ENCODE results near the gene CALML5.

Gene CALML5

GRCh38 chr10:5499493-5500140 lies at the start of gene CALML5:
Gene CALML5 (minus strand): TSS chr10:5499570. CDS start chr10:5499438, 132 bp downstream.
- Histone ChIP-seq H3K27ac (ENCODE audit: low read length) (no peak within 1 kb of the TSS), H3K27me3 (ENCODE audit: low read depth, low read length) (peaks cover 19% of the 10 kb centered on the region), H3K4me1 (ENCODE audit: low read length) (no peaks in the 10 kb centered on the region), H4K20me1 (ENCODE audit: insufficient read depth, low read length) (no peaks in the 10 kb centered on the region), H3K4me2 (ENCODE audit: low read length) (no peak within 1 kb of the TSS), H3K36me3 (replicated peaks; ENCODE audit: low read depth, low read length) (no peaks in the 10 kb centered on the region), H3K9me3 (ENCODE audit: insufficient read depth, low read length) (no peaks in the 10 kb centered on the region), H3K9ac (ENCODE audit: low read length) (no peak within 1 kb of the TSS), H3K79me2 (ENCODE audit: low read length) (no peaks in the 10 kb centered on the region), H3K4me3 (ENCODE audit: low read length) (no peak within 1 kb of the TSS), H2AFZ (ENCODE audit: low read depth, low read length) (no peak within 1 kb of the TSS)
- TF ChIP-seq EZH2phosphoT487 (IDR thresholded peaks at IDR 0.05; ENCODE audit: low read depth) = no peak
- TF ChIP-seq CTCF (IDR thresholded peaks at IDR 0.05; ENCODE audit: low read depth, low read length) = no peak

GRCh38 chr10:5547931-5548660 lies 48.7 kb upstream of the CALML5 start:
- no peak overlapping the region for H3K4me2 ChIP-seq (ENCODE audit: low read length)

GRCh38 chr10:5547681-5547930 lies 48.2 kb upstream of the CALML5 start:
- H3K4me2 ChIP-seq (ENCODE audit: low read length) = no peak overlapping the region
- H3K4me1 ChIP-seq (ENCODE audit: low read length) = no peaks in the 10 kb centered on the region
- H4K20me1 ChIP-seq (ENCODE audit: insufficient read depth, low read length) = no peaks in the 10 kb centered on the region
- H3K79me2 ChIP-seq (ENCODE audit: low read length) = no peaks in the 10 kb centered on the region
- H3K36me3 ChIP-seq (replicated peaks; ENCODE audit: low read depth, low read length) = no peaks in the 10 kb centered on the region
- H3K9ac ChIP-seq (ENCODE audit: low read length) = no peak overlapping the region
- H3K9me3 ChIP-seq (ENCODE audit: insufficient read depth, low read length) = no peaks in the 10 kb centered on the region
- H3K27ac ChIP-seq (ENCODE audit: low read length) = no peak overlapping the region
- TF ChIP-seq CTCF (IDR thresholded peaks at IDR 0.05; ENCODE audit: low read depth, low read length) (no peak), EZH2phosphoT487 (IDR thresholded peaks at IDR 0.05; ENCODE audit: low read depth) (no peak)
- H3K4me3 ChIP-seq (ENCODE audit: low read length) = no peak overlapping the region
- H3K27me3 ChIP-seq (ENCODE audit: low read depth, low read length) = no peaks in the 10 kb centered on the region
- H2AFZ ChIP-seq (ENCODE audit: low read depth, low read length) = no peak overlapping the region

More at GRCh38 chr10:5547931-5548660, 48.7 kb upstream of the CALML5 start:
- H4K20me1 ChIP-seq (ENCODE audit: insufficient read depth, low read length) = no peaks in the 10 kb centered on the region
- H3K9me3 ChIP-seq (ENCODE audit: insufficient read depth, low read length) = no peaks in the 10 kb centered on the region
- TF ChIP-seq CTCF (IDR thresholded peaks at IDR 0.05; ENCODE audit: low read depth, low read length) (no peak), EZH2phosphoT487 (IDR thresholded peaks at IDR 0.05; ENCODE audit: low read depth) (no peak)
- H3K36me3 ChIP-seq (replicated peaks; ENCODE audit: low read depth, low read length) = no peaks in the 10 kb centered on the region
- no peaks in the 10 kb centered on the region for H3K27me3 ChIP-seq (ENCODE audit: low read depth, low read length)
- no peaks in the 10 kb centered on the region for H3K4me1 ChIP-seq (ENCODE audit: low read length)
- H3K4me3 ChIP-seq (ENCODE audit: low read length) = no peak overlapping the region
- H2AFZ ChIP-seq (ENCODE audit: low read depth, low read length) = no peak overlapping the region
- no peaks in the 10 kb centered on the region for H3K79me2 ChIP-seq (ENCODE audit: low read length)
- H3K27ac ChIP-seq (ENCODE audit: low read length) = no peak overlapping the region
- no peak overlapping the region for H3K9ac ChIP-seq (ENCODE audit: low read length)

GRCh38 chr10:5546891-5547680 lies 47.7 kb upstream of the CALML5 start:
- H3K79me2 ChIP-seq (ENCODE audit: low read length) = no peaks in the 10 kb centered on the region
- H3K4me2 ChIP-seq (ENCODE audit: low read length) = no peak overlapping the region
- no peaks in the 10 kb centered on the region for H4K20me1 ChIP-seq (ENCODE audit: insufficient read depth, low read length)
- H3K27ac ChIP-seq (ENCODE audit: low read length) = no peak overlapping the region
- H3K4me3 ChIP-seq (ENCODE audit: low read length) = no peak overlapping the region
- no peaks in the 10 kb centered on the region for H3K27me3 ChIP-seq (ENCODE audit: low read depth, low read length)
- no peak for TF ChIP-seq CTCF (IDR thresholded peaks at IDR 0.05; ENCODE audit: low read depth, low read length)
- TF ChIP-seq EZH2phosphoT487 (IDR thresholded peaks at IDR 0.05; ENCODE audit: low read depth) = no peak
- no peaks in the 10 kb centered on the region for H3K9me3 ChIP-seq (ENCODE audit: insufficient read depth, low read length)
- no peaks in the 10 kb centered on the region for H3K36me3 ChIP-seq (replicated peaks; ENCODE audit: low read depth, low read length)
- H2AFZ ChIP-seq (ENCODE audit: low read depth, low read length) = no peak overlapping the region
- H3K9ac ChIP-seq (ENCODE audit: low read length) = no peak overlapping the region
- no peaks in the 10 kb centered on the region for H3K4me1 ChIP-seq (ENCODE audit: low read length)
